ENCODE data around the gene COMT. TPM values are rescaled to one million over a fixed set of nuclear protein-coding genes. Genes with fewer than 3 reads are reported as not detected.

The COMT gene
- total RNA-seq, 6 donors from 2014 or later: 136 to 475 (median 272) TPM

GRCh38 chr22:19995611-19996339 lies 54.2 kb downstream of the COMT start:
- ATAC-seq (ENCODE audit: low FRiP score in 2 of 2): peak in 1 of 2 donors; percentile 15

GRCh38 chr22:19996694-19997384 lies 55.3 kb downstream of the COMT start:
- TF ChIP-seq POLR2AphosphoS5 (IDR thresholded peaks at IDR 0.05) (no peak), CTCF (IDR thresholded peaks at IDR 0.05) (no peak), EP300 (IDR thresholded peaks at IDR 0.05) (no peak), POLR2A (IDR thresholded peaks at IDR 0.05) (no peak)
- WGBS, 2 donors: 86 to 88% methylated on average over 12 of the region's 12 CpGs
- peaks cover 12 to 30% (median 17%) of the 10 kb centered on the region in 4 donors for H3K4me1 ChIP-seq

More at GRCh38 chr22:19995611-19996339, 54.2 kb downstream of the COMT start:
- DNase-seq: peak in 1 of 2 donors; percentile 80
- Histone ChIP-seq H3K27ac (peak overlapping the region; percentile 47 to 77 (median 62)), H3K27me3 (no peaks in the 10 kb centered on the region), H3K4me1 (peaks cover 15 to 30% (median 20%) of the 10 kb centered on the region in 4 donors), H3K4me3 (no peak overlapping the region), H3K36me3 (no peaks in the 10 kb centered on the region), H3K9me3 (no peaks in the 10 kb centered on the region)
- 51 to 61% methylated on average over 15 to 18 of the region's 18 CpGs for WGBS, 2 donors
- TF ChIP-seq POLR2AphosphoS5 (IDR thresholded peaks at IDR 0.05): peak in 1 of 2 donors; percentile 17
- TF ChIP-seq EP300 (IDR thresholded peaks at IDR 0.05): no peak
- no peak for TF ChIP-seq POLR2A (IDR thresholded peaks at IDR 0.05)
- no peak for TF ChIP-seq CTCF (IDR thresholded peaks at IDR 0.05)

GRCh38 chr22:19997561-19998231 lies 56.1 kb downstream of the COMT start:
- DNase-seq: peak in 1 of 2 donors; percentile 71

More at GRCh38 chr22:19996694-19997384, 55.3 kb downstream of the COMT start:
- no peaks in the 10 kb centered on the region for H3K9me3 ChIP-seq
- H3K27me3 ChIP-seq: no peaks in the 10 kb centered on the region
- H3K27ac ChIP-seq: no peak overlapping the region
- DNase-seq: peak in 1 of 2 donors; percentile 56
- no peak for ATAC-seq (ENCODE audit: low FRiP score in 2 of 2)
- H3K36me3 ChIP-seq: no peaks in the 10 kb centered on the region
- H3K4me3 ChIP-seq: no peak overlapping the region

More at GRCh38 chr22:19997561-19998231, 56.1 kb downstream of the COMT start:
- no peaks in the 10 kb centered on the region for H3K36me3 ChIP-seq
- no peak overlapping the region for H3K27ac ChIP-seq
- H3K4me3 ChIP-seq: no peak overlapping the region
- H3K4me1 ChIP-seq: peaks cover 10 to 30% (median 17%) of the 10 kb centered on the region in 4 donors
- 90 to 100% methylated on average over 1 to 19 of the region's 19 CpGs for WGBS, 2 donors
- H3K9me3 ChIP-seq: no peaks in the 10 kb centered on the region
- H3K27me3 ChIP-seq: no peaks in the 10 kb centered on the region
- no peak for ATAC-seq (ENCODE audit: low FRiP score in 2 of 2)
- TF ChIP-seq POLR2AphosphoS5 (IDR thresholded peaks at IDR 0.05): no peak
- TF ChIP-seq EP300 (IDR thresholded peaks at IDR 0.05): no peak
- TF ChIP-seq CTCF (IDR thresholded peaks at IDR 0.05): no peak
- TF ChIP-seq POLR2A (IDR thresholded peaks at IDR 0.05): no peak

All from upper lobe of left lung (tissue), 6 donors.